ENCODE results near the gene TBL3. TPM values are rescaled to one million over a fixed set of nuclear protein-coding genes. Genes with fewer than 3 reads are reported as not detected.

The TBL3 gene
- total RNA-seq, 1 donor from 2014 or later = 25.6 TPM

- Histone ChIP-seq H3K4me1 (peaks cover 26% of the 10 kb centered on the region), H3K27me3 (ENCODE audit: low read depth) (peaks cover 30% of the 10 kb centered on the region), H3K9me3 (no peaks in the 10 kb centered on the region), H3K27ac (no peak overlapping the region), H3K36me3 (peaks cover 23% of the 10 kb centered on the region), H3K4me3 (peak overlapping the region; percentile 91)
- no peak for TF ChIP-seq CTCF (IDR thresholded peaks at IDR 0.05)
- DNase-seq (no peak), ATAC-seq (no peak)
- intact Hi-C loops (cut with DNase I) = no loop called here
Observed at GRCh38 chr16:1985466-1986150, 13.8 kb downstream of the TBL3 start.

GRCh38 chr16:1987198-1987597, 15.3 kb downstream of the TBL3 start:
- intact Hi-C loops (cut with DNase I) = no loop called here
- Histone ChIP-seq H3K36me3 (peaks cover 23% of the 10 kb centered on the region), H3K9me3 (no peaks in the 10 kb centered on the region), H3K27me3 (ENCODE audit: low read depth) (peaks cover 27% of the 10 kb centered on the region), H3K4me3 (no peak overlapping the region), H3K4me1 (peaks cover 38% of the 10 kb centered on the region), H3K27ac (no peak overlapping the region)
- TF ChIP-seq CTCF (IDR thresholded peaks at IDR 0.05) = no peak
- DNase-seq (no peak), ATAC-seq (no peak)

GRCh38 chr16:1989209-1990100, 17.6 kb downstream of the TBL3 start, which contains the start of gene SYNGR3:
SYNGR3 (plus strand) TSS chr16:1989970; CDS start chr16:1990103, 133 bp downstream.
- Histone ChIP-seq H3K4me1 (peaks cover 31% of the 10 kb centered on the region), H3K9me3 (no peaks in the 10 kb centered on the region), H3K36me3 (peaks cover 23% of the 10 kb centered on the region), H3K27me3 (ENCODE audit: low read depth) (peaks cover 27% of the 10 kb centered on the region), H3K27ac (no peak within 1 kb of the TSS), H3K4me3 (peak within 1 kb of the TSS; percentile 39)
- no peak for ATAC-seq
- peak; percentile 51 for DNase-seq
- no peak for TF ChIP-seq CTCF (IDR thresholded peaks at IDR 0.05)
- intact Hi-C loops (cut with DNase I) = no loop called here

- DNase-seq (no peak), ATAC-seq (no peak)
- Histone ChIP-seq H3K36me3 (peaks cover 23% of the 10 kb centered on the region), H3K27ac (no peak overlapping the region), H3K9me3 (no peaks in the 10 kb centered on the region), H3K27me3 (ENCODE audit: low read depth) (peaks cover 27% of the 10 kb centered on the region), H3K4me3 (no peak overlapping the region), H3K4me1 (peaks cover 25% of the 10 kb centered on the region)
- TF ChIP-seq CTCF (IDR thresholded peaks at IDR 0.05) = no peak
- intact Hi-C loops (cut with DNase I) = no loop called here
Observed at GRCh38 chr16:1990101-1990350, 18.2 kb downstream of the TBL3 start.

- peaks cover 27% of the 10 kb centered on the region for H3K27me3 ChIP-seq (ENCODE audit: low read depth)
- H3K4me1 ChIP-seq = peaks cover 20% of the 10 kb centered on the region
- ATAC-seq (no peak), DNase-seq (peak; percentile 57)
- no peak for TF ChIP-seq CTCF (IDR thresholded peaks at IDR 0.05)
- H3K27ac ChIP-seq = no peak overlapping the region
- peaks cover 19% of the 10 kb centered on the region for H3K36me3 ChIP-seq
- intact Hi-C loops (cut with DNase I) = no loop called here
- H3K4me3 ChIP-seq = peak overlapping the region; percentile 39
- H3K9me3 ChIP-seq = no peaks in the 10 kb centered on the region
Observed at GRCh38 chr16:1990351-1991134, 18.7 kb downstream of the TBL3 start.

Data from lower lobe of right lung (tissue), 2 donors.